Chondrocyte (in vitro differentiated cells): Measurements from ENCODE around the gene RETN. TPM values are rescaled to one million over a fixed set of nuclear protein-coding genes. Genes with fewer than 3 reads are reported as not detected.

Experiments
- DNase-seq: peaks from one replicate; pipeline ENCODE4 v3.0.0; 2021; ENCODE audit warnings: mixed read lengths, low spot score
- H3K27ac Mint-ChIP-seq: one replicate; pipeline ENCODE4 v1.8.0; 2021; ENCODE audit warnings: mild to moderate bottlenecking, moderate library complexity, mixed read lengths; ENCODE audit not compliant: unreplicated experiment
- H3K27me3 Mint-ChIP-seq: 2 replicates; pipeline ENCODE4 v1.8.0; 2021; ENCODE audit warnings: low read depth, mixed read lengths
- H3K36me3 Mint-ChIP-seq: 2 replicates; pipeline ENCODE4 v1.8.0; 2021; ENCODE audit warnings: low read depth, mixed read lengths
- H3K4me1 Mint-ChIP-seq: 2 replicates; pipeline ENCODE4 v1.8.0; 2021; ENCODE audit warnings: low read depth, mild to moderate bottlenecking, mixed read lengths
- H3K4me3 Mint-ChIP-seq: one replicate; pipeline ENCODE4 v1.8.0; 2021; ENCODE audit warnings: mild to moderate bottlenecking, moderate library complexity, mixed read lengths; ENCODE audit not compliant: unreplicated experiment
- H3K9me3 Mint-ChIP-seq: 2 replicates; pipeline ENCODE4 v1.8.0; 2021; ENCODE audit warnings: low read depth, mixed read lengths
- total RNA-seq: library from RNA; stranded (reverse); gene quantifications from 3 replicates; pipeline ENCODE4 v1.2.1, GENCODE V29; 2021
- TF ChIP-seq, protein P1 (sequence below): fragments of 200-600 bp; sonication (generic); IDR thresholded peaks from 2 replicates; pipeline ENCODE4 v1.5.0; 2021; ENCODE audit warnings: antibody characterized with exemption, mild to moderate bottlenecking, moderate library complexity

Gene RETN
- total RNA-seq, 1 donor from 2014 or later: not detected

DNA sequence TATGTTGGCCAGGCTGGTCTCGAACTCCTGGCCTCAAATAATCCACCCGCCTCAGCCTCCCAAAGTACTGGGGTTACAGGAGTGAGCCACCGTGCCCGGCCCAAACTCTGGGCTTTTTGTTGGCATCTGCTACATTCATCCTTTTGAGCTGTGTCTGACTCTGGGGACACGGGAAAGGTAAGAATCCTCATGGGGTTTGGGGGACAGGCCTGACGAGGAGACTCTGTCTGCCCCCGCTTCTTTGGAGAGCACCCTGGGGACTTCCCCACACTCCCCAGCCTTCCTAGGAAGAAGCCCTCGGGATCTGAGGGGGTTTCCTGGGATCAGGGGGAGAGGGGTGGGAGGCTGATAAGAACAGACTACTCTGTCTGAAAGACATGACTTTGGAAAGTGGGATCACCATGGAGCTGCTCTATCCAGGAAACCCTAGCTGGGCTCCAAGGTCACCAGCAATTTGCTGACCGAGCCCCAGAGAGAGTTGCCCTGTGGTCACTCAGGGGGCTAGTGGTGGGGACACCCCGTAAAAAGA lies 41.1 kb downstream of the RETN start:
- Mint-ChIP-seq H3K9me3 (no peaks in the 10 kb centered on the region), H3K4me1 (no peaks in the 10 kb centered on the region), H3K27me3 (peaks cover 11% of the 10 kb centered on the region), H3K4me3 (no peak overlapping the region), H3K36me3 (no peaks in the 10 kb centered on the region), H3K27ac (no peak overlapping the region)
- DNase-seq: no peak
- TF ChIP-seq, protein P1, sequence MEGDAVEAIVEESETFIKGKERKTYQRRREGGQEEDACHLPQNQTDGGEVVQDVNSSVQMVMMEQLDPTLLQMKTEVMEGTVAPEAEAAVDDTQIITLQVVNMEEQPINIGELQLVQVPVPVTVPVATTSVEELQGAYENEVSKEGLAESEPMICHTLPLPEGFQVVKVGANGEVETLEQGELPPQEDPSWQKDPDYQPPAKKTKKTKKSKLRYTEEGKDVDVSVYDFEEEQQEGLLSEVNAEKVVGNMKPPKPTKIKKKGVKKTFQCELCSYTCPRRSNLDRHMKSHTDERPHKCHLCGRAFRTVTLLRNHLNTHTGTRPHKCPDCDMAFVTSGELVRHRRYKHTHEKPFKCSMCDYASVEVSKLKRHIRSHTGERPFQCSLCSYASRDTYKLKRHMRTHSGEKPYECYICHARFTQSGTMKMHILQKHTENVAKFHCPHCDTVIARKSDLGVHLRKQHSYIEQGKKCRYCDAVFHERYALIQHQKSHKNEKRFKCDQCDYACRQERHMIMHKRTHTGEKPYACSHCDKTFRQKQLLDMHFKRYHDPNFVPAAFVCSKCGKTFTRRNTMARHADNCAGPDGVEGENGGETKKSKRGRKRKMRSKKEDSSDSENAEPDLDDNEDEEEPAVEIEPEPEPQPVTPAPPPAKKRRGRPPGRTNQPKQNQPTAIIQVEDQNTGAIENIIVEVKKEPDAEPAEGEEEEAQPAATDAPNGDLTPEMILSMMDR: no peak

DNA sequence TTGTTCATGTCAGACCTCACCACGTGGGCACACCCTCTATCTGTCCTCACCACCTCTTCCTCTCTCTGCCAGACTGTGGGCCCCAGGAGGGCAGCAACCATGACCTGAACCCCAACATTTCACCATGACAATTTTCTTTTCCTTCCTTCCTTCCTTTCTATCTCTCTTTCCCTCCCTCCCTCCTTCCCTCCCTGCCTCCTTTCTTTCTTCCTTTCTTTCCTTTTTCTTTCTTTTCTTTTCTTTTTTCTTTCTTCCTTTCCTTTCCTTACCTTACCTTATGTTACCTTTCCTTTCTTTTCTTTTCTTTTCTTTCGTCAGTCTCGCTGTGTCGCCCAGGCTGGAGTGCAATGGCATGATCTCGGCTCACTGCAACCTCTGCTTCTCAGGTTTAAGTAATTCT lies 41.8 kb downstream of the RETN start:
- H3K27me3 Mint-ChIP-seq: peaks cover 11% of the 10 kb centered on the region
- H3K4me1 Mint-ChIP-seq: no peaks in the 10 kb centered on the region
- H3K27ac Mint-ChIP-seq: no peak overlapping the region
- no peak for DNase-seq
- H3K9me3 Mint-ChIP-seq: no peaks in the 10 kb centered on the region
- TF ChIP-seq, protein P1: no peak
- H3K4me3 Mint-ChIP-seq: no peak overlapping the region
- no peaks in the 10 kb centered on the region for H3K36me3 Mint-ChIP-seq

DNA sequence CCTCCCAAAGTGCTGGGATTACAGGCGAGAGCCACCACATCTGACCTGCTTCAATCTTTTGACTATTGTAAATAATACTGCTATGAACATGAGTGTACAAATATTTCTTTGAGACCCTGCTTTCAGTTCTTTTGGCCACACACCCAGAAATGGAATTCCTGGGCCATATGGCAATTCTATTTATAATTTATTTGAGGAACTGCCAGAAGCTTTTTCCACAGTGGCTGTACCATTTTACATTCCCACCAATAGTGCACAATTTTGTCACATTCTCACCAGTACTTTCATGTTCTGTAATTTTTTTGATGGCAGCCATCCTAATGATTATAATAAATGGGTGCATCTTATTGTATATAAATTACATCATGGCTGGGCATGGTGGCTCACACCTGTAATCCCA lies 46.8 kb downstream of the RETN start:
- Mint-ChIP-seq H3K27me3 (peaks cover 2% of the 10 kb centered on the region), H3K27ac (no peak overlapping the region), H3K36me3 (no peaks in the 10 kb centered on the region), H3K4me3 (no peak overlapping the region), H3K9me3 (peaks cover 7% of the 10 kb centered on the region), H3K4me1 (no peaks in the 10 kb centered on the region)
- no peak for DNase-seq
- TF ChIP-seq, protein P1: no peak

DNA sequence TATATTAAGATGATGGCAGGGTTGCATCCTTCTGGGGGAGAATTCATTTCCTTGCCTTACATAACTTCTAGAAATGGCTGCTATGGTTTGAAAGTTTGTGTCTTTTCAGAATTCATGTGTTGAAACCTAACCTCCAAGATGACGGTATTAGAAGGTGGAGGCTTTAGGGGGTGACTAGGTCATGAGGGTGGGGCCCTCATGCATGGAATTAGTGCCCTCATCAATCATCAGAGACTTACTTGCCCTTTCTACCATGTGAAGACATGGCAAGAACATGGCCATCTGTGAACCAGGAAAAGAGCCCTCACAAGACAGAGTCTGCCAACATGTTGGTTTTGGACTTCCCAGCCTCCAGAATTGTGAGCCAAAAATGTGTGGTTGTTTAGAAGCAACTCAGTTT lies 47.9 kb downstream of the RETN start:
- DNase-seq: no peak
- TF ChIP-seq, protein P1: no peak
- H3K36me3 Mint-ChIP-seq: no peaks in the 10 kb centered on the region
- no peaks in the 10 kb centered on the region for H3K4me1 Mint-ChIP-seq
- peaks cover 7% of the 10 kb centered on the region for H3K9me3 Mint-ChIP-seq
- H3K27ac Mint-ChIP-seq: no peak overlapping the region
- H3K27me3 Mint-ChIP-seq: peaks cover 2% of the 10 kb centered on the region
- H3K4me3 Mint-ChIP-seq: no peak overlapping the region

DNA sequence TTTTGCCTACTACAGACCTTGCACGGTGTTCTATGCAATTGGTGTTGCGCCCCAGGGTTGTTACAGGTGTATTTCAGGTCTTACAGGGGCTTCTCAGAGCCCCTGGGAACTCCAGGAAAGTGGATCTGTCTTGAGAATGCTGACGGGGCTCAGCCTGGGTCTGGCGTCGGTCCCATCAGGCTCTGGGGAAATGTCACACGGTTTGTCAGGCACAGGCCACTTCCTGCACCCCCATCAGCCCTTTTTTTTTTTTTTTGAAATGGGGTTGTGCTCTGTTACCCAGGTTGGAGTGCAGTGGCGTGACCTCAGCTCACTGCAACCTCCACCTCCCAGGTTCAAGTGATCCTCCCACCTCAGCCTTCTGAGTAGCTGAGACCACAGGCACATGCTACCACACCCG lies 49.8 kb downstream of the RETN start:
- no peak overlapping the region for H3K27ac Mint-ChIP-seq
- H3K36me3 Mint-ChIP-seq: no peaks in the 10 kb centered on the region

More for the DNA sequence above, 49.8 kb downstream of the RETN start:
- DNase-seq: no peak
- TF ChIP-seq, protein P1: no peak
- Mint-ChIP-seq H3K27me3 (peaks cover 12% of the 10 kb centered on the region), H3K4me1 (no peaks in the 10 kb centered on the region), H3K9me3 (peaks cover 7% of the 10 kb centered on the region), H3K4me3 (no peak overlapping the region)

Other genes with a start within 250 kb of the RETN start
- gene PEX11G, start 180.0 kb upstream of the RETN start, total RNA-seq: 1.7 to 2.6 TPM (median 2.3 TPM) in 3 replicates
- gene ZNF358, start 152.9 kb upstream of the RETN start, total RNA-seq: 72.8 to 78.9 TPM (median 78.1 TPM) in 3 replicates
- gene MCOLN1, start 146.4 kb upstream of the RETN start, total RNA-seq: 25.9 to 27.9 TPM (median 27.8 TPM) in 3 replicates
- gene PNPLA6, start 133.3 kb upstream of the RETN start, total RNA-seq: 78.1 to 97.9 TPM (median 87.9 TPM) in 3 replicates
- 0.41 to 0.42 TPM in 2 of 3 replicates, not detected in the other for gene CAMSAP3, start 73.2 kb upstream of the RETN start, total RNA-seq
- gene XAB2, start 39.5 kb upstream of the RETN start, total RNA-seq: 26.7 to 29.8 TPM (median 27.4 TPM) in 3 replicates
- 78.8 to 113 TPM (median 80.7 TPM) in 3 replicates for gene PET100, start 39.3 kb upstream of the RETN start, total RNA-seq
- not detected in 3 replicates for gene PCP2, start 35.3 kb upstream of the RETN start, total RNA-seq
- 2.7 to 10.2 TPM (median 8.1 TPM) in 3 replicates for gene STXBP2, start 31.9 kb upstream of the RETN start, total RNA-seq
- gene MCEMP1, start 8.0 kb downstream of the RETN start, total RNA-seq: not detected in 3 replicates
- gene TRAPPC5, start 11.8 kb downstream of the RETN start, total RNA-seq: 94.3 to 107 TPM (median 97.2 TPM) in 3 replicates
- not detected in 3 replicates for gene FCER2, start 33.1 kb downstream of the RETN start, total RNA-seq
- gene CLEC4G, start 63.1 kb downstream of the RETN start, total RNA-seq: not detected in 3 replicates
- not detected in 3 replicates for gene CD209, start 78.5 kb downstream of the RETN start, total RNA-seq
- not detected in 3 replicates for gene CLEC4M, start 94.2 kb downstream of the RETN start, total RNA-seq
- 27.4 to 30.6 TPM (median 28.4 TPM) in 3 replicates for gene EVI5L, start 161.2 kb downstream of the RETN start, total RNA-seq
- 0.22 to 0.80 TPM (median 0.38 TPM) in 3 replicates for gene PRR36, start 205.3 kb downstream of the RETN start, total RNA-seq
- gene LRRC8E, start 219.5 kb downstream of the RETN start, total RNA-seq: 1.9 to 6.9 TPM (median 4.8 TPM) in 3 replicates
- gene MAP2K7, start 234.8 kb downstream of the RETN start, total RNA-seq: 24.4 to 27.5 TPM (median 25.7 TPM) in 3 replicates
- 8.1 to 11.6 TPM (median 11.2 TPM) in 3 replicates for gene TGFBR3L, start 245.8 kb downstream of the RETN start, total RNA-seq